Measurements from ENCODE around the gene USH1C.

- TF ChIP-seq POLR2AphosphoS5 (IDR thresholded peaks at IDR 0.05; ENCODE audit: low read depth, low read length) (no peak), POLR2A (IDR thresholded peaks at IDR 0.05; ENCODE audit: low read depth, low read length) (no peak)
Measured at GRCh38 chr11:17519061-17519885, 24.9 kb downstream of the USH1C start.
